Activated CD4-positive, alpha-beta T cell treated with anti-CD3 and anti-CD28 coated beads for 4 hours (primary cell): ENCODE data around the gene ANKRD36.
A peak's percentile ranks its signal among the peaks of the same experiment; 100 is the strongest.
"Not testable (repeated sequence)": the region's sequence is repeated elsewhere in the genome, so short reads cannot be mapped to it uniquely, and the experiment has no call there.

Experiments used
- DNase-seq, 2 donors: peaks; one replicate each; pipeline ENCODE4 v3.0.0-alpha.2; 2020

The ANKRD36 gene

DNA sequence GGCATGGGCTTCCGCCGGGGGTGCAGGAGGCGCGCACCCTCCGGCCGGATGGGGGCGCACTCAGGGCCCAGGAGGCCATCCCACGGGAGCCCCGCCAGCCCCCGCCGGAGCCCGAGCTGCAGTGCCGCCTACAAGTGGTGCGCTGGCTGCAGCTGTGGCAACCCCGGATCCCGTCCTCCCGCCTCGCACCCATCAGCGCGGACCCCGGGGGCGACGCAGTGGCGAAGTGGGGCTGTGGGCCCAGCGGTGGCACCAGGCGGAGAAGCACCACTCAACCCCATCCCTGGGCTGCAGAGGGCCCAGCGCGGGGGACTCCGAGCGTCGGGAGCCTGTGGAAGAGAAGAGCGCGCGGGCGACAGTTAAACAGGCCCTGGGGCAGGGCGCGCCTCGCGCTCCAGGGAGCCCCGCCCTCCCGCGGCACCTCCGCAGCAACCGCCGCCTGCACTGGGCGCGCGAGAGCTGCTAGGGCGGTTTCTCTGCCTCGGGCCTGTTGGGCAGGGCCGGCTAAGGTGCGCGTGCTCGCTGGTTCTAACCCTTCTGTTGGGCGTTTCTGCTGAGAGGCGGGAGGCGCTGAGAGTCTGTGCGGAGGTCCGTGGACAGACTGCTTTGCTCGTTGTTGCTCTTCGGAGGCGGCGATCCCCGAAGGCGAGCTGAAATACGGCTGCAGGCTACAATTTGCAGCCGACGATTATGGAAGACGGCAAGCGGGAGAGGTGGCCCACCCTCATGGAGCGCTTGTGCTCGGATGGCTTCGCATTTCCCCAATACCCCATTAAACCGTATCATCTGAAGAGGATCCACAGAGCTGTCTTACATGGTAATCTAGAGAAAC lies at the start of gene ANKRD36:
Gene ANKRD36, plus strand, starts transcription at position 104 of the 832 bp plus-strand sequence. Its CDS starts 587 bp downstream, at position 691.
- peak; percentile 77 to 85 for DNase-seq

DNA sequence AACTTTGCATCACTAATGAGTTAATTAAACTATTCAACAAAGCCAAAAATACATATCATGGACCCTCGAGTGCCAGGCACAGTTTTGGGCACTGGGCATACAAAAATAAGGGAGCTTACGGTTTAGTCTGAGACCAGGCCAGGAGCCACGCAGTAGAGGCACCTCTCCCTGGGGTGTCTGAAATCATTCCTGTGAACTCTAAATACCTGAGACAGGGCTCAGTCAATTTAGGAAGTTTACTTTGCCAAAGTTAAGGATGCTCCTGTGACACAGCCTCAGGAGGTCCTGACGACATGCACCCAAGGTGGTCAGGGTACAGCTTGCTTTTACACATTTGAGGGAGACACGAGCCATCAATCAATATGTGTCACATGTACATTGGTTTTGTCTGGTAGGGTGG lies 46.9 kb upstream of the ANKRD36 start:
- DNase-seq: not testable (repeated sequence)

DNA sequence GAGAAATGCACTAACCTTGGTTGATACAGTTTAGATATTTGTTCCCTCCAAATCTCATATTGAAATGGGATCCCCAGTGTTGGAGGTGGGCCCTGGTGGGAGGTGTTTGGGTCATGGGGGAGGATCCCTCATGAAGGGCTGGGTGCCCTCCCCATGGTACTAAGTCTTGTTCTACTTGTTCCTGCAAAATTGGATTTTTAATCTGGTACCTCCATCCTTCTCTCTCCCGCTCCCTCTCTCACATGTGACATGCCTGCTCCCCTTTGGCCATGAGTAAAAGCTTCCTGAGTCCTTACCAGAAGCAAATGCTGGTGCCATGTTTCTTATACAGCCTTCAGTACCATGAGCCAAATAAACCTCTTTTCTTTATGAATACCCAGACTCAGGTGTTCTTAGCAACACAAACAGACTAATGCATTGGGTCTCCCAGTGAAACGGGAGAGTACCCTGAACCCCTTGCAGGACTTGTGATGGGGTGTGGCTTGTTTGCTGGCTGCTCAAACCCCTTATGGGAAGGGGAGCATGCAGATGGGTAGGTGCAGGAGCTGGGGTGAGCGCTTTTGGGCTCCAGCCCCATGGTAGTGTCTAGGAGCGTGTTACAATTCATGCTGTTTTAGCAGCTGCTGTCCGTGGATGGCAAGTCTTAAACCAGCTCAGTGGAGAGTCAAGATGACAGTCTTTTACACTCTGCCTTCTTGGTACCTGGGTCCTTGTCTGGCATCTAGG lies 45.5 kb upstream of the ANKRD36 start:
- no peak for DNase-seq

- DNase-seq: no peak
Observed at GRCh38 chr2:97068074-97068473, 44.9 kb upstream of the ANKRD36 start.

GRCh38 chr2:97068722-97069121 lies 44.2 kb upstream of the ANKRD36 start:
- not testable (repeated sequence) for DNase-seq

DNA sequence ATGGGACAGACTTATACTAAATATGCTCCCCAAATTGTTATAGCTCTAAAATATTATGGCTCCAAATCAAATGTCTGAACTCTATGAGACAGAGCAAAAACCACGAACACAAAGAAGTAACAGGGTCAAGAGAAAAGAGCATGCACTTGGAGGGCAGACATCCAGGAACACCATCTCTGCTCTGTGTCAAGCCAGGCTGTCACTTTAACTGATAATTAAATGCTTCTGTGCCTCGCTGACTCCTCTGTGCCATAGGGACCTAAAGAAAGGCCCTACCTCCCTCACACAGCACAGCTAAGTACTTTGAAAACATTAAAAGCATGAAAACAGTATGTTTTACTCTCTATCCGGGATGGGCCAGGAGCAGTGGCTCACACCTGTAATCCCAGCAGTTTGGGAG lies 42.0 kb upstream of the ANKRD36 start:
- DNase-seq: not testable (repeated sequence)

- DNase-seq: not testable (repeated sequence)
Observed at GRCh38 chr2:97077213-97077612, 35.7 kb upstream of the ANKRD36 start.

GRCh38 chr2:97080855-97081254 lies 32.1 kb upstream of the ANKRD36 start:
- DNase-seq: not testable (repeated sequence)

DNA sequence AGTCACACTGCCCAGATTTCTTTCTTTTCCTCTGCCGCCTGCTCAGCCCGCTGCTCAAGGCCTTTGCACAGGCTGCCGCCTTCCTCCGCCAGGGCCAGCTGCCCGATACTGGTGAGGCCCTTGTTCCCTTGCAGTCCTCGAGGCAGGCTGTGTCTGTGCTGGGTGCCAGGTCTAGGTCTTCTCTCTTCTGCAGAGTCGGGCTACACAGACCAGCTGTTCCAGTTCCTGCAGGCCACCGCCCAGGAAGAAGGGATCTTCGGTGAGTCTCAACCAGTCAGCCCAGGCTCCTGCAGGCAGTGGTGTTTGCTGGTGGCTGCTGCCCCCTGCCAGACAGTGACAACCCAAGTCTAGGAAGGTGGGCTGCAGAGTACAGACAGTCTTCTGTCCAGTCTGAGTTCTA lies 30.7 kb upstream of the ANKRD36 start:
- DNase-seq: not testable (repeated sequence)

DNA sequence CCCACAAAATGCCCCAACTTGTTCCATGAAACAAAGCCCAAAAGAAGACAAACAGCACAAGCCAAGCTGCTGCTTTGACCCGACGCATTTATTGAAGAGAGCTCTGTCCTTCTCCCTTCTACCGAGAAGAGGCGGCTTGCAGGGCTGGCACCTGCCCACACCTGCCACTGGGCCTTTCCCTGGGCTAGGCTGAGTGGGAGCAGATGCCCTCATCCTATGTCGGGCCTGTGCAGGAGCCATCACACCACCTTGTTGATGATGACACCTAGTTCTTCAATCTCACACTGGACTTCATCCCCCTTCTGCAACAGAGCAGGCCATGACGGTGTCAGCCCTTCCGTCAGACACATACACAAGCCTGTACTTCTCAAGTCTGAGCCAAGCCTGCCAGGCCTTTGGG lies 29.4 kb upstream of the ANKRD36 start:
- not testable (repeated sequence) for DNase-seq

GRCh38 chr2:97085093-97085492 lies 27.9 kb upstream of the ANKRD36 start:
- not testable (repeated sequence) for DNase-seq

- not testable (repeated sequence) for DNase-seq
Observed at GRCh38 chr2:97088706-97089105, 24.2 kb upstream of the ANKRD36 start.

DNA sequence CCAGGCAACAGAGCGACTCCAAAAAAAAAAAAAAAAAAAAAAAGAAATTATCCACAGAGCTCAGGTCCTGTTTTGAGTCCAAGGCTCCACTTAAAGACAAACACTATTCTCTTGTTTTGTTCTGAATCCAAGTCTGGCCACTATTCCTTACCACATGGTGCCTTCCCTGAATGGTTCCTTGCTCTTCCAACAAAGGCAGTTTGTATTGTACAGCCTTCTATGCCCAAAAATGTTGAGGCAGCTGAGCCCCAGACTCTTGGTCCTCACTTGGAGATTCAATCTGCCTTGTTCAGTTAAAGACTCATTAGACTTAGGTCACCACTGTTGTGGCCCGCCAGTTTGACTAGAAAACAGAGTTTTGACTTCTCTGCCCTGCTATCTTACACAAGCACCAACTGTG lies 20.0 kb upstream of the ANKRD36 start:
- DNase-seq: not testable (repeated sequence)

- DNase-seq: not testable (repeated sequence)
Observed at GRCh38 chr2:97093983-97094771, 18.8 kb upstream of the ANKRD36 start.

- peak; percentile 83 to 88 for DNase-seq
Observed at GRCh38 chr2:97094772-97095611, 18.0 kb upstream of the ANKRD36 start, which contains the start of gene FAHD2B. TSS of gene FAHD2B (minus strand) at chr2:97094882. CDS start at chr2:97091706, 3,176 bp downstream.

DNA sequence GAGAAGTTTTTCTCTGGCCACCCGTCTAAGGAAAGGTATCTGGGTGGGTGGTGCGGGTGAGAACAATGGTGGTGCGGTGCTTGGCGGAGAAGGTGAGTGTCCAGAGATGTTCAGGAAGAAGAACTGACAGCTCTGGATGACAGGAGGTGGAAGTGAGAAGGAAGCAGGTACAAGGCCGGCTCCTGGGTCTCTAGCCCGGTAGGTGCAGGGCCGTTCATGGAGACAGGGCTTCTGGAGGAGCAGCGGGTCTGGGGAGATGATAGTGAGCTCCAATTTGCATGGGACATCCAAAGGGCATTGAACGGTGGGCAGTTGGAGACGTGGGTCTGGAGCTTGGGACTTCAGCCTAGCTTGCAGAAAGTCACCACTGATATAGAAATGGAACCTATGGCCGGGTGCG lies 17.3 kb upstream of the ANKRD36 start:
- DNase-seq: no peak

DNA sequence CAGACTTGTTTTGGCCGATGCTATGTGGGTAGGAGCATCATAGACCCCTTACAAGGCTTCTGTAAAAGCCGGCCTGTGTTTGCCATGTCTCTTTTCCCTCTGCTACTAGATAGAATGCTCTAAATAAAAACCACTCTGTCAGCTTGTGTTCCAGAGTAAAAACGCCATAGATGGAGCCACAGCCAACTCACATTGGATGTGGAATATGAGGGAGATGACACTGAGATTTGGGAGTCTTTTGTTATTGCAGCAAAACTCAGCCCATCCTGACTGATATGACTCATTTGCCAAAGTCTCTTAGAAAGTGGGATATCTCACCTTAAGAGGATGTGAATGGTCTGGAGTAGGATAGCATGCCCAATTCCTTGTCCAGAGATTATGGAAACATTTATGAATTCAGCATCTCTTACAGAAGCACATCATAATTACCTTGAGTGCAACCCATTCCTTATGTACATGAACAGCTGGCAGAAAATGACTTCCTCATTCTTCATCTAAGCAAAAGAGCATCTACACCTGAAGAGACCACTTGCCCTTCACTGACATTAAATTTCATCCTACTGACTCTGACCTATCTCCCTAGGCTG lies 14.1 kb upstream of the ANKRD36 start:
- not testable (repeated sequence) for DNase-seq

- not testable (repeated sequence) for DNase-seq
Observed at GRCh38 chr2:97106878-97107277, 6.1 kb upstream of the ANKRD36 start.

GRCh38 chr2:97111246-97111645 lies 1.7 kb upstream of the ANKRD36 start:
- not testable (repeated sequence) for DNase-seq

GRCh38 chr2:97112320-97113049 lies 468 bp upstream of the ANKRD36 start:
- DNase-seq: peak; percentile 34 to 70

- DNase-seq: not testable (repeated sequence)
Observed at GRCh38 chr2:97113882-97114255, 916 bp downstream of the ANKRD36 start.
